Transverse colon (tissue), 3 donors: ENCODE measurements around the gene GJB5.

ENCODE experiments used
- CTCF ChIP-seq, 5 experiments: fragments of 200-600 bp in 3 of 5; fragments of 450-650 bp in 2 of 5; sonication (generic) in 3 of 5; IDR thresholded peaks; 1 replicate in 2 of 5; 2 replicates in 3 of 5; pipeline ENCODE4 v1.5.1; 2016 to 2017; ENCODE audit warnings: antibody characterized with exemption in 5 of 5, inconsistent platforms in 3 of 5, mild to moderate bottlenecking in 2 of 5, moderate library complexity in 1 of 5
- POLR2A ChIP-seq: fragments of 450-650 bp; IDR thresholded peaks from one replicate; pipeline ENCODE4 v1.6.1; 2016; ENCODE audit warnings: antibody characterized with exemption, mild to moderate bottlenecking, moderate library complexity

GRCh38 chr1:34796990-34797389 lies 42.1 kb downstream of the GJB5 start:
- no peak for TF ChIP-seq POLR2A
- TF ChIP-seq CTCF (IDR thresholded peaks at IDR 0.05), result no peak
